RWPE1 (cell line): ENCODE results near the gene DISC1.

Experiments used
- CTCF ChIA-PET: fragments of 350-600 bp; sonication (Branson Sonifier 250); formaldehyde crosslinking; extraction: SDS; loops from one replicate; lab custom pipeline; 2021; lab: Yijun Ruan, JAX
- POLR2A ChIA-PET: fragments of 400-600 bp; formaldehyde crosslinking; extraction: SDS; loops from one replicate; lab custom pipeline; 2020; ENCODE audit warnings: antibody characterized with exemption; ENCODE audit not compliant: low non-redundant PET; lab: Yijun Ruan, JAX
- DNase-seq: peaks from one replicate; pipeline ENCODE4 v3.0.0; 2012; ENCODE audit warnings: low spot score
- H3K27ac ChIP-seq: fragments of 450-650 bp; 2 replicates; pipeline ENCODE4 v1.5.1; 2017
- CTCF ChIP-seq: fragments of 450-650 bp; conservative IDR thresholded peaks from 2 replicates; pipeline ENCODE4 v1.5.1; 2017; ENCODE audit warnings: low read depth, mild to moderate bottlenecking

Gene DISC1

DNA sequence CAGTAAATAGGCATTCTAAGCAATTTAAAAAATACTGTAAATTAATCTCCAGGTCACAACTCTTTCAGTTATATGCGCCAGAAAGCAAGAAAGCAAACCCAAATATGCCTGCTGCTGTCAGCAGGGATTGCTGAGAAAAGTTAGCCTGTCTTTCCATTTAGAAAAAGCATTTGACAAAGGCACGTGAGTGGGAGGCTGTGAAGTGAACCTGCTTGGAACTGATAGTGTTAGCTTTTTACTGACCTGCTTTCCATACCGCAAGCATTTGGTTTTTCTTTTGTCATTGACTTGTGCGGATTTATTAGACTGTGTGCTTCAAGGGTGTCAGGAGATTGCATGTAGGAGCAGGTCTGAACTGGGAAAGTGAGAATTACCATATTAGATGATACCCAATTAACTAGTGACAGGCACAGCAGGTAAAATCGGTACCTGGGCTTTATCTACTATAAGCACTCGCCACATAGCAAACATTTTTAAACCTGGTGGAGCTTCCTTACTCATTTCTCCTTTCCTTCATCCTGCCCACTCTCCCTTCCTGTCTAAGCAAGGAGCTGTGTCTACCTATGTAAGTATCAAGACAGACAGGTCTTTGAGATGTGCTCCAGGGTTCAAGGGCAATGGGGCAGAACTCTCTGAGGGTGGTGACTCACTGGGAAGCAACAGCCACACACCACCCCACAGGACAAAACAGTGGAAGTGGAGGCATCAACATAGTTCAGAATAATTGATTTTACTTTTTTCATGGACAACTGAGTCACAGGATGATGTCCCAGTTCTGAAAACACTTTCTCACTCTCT lies 323.9 kb downstream of the DISC1 start:
- CTCF ChIA-PET, result no interaction called here
- POLR2A ChIA-PET, result interaction anchor here (0.5 kb wide), 1 partner anchor 141 kb away, joined by 6 read pairs; no protein-coding TSS in a partner anchor
- no peak for TF ChIP-seq CTCF
- H3K27ac ChIP-seq, result no peak overlapping the region
- DNase-seq, result no peak

DNA sequence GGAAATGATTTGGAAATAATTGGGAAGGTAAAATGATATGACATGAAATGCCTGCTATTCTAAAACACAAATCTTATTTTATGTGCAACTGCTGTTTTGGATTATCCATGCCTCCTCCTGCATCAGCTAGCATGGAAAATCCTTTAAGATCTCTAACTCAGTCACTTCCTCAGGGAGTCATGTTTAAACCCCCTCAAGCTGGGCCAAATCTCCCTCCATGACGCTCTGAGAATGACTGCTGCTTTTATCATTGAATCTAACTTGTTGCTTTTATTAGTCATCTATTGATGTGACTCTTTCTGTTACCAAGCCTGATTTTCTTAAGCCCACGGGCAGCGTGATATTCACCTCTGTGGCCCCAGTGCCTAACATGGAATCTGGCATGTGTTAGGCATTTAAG lies 324.8 kb downstream of the DISC1 start:
- H3K27ac ChIP-seq, result no peak overlapping the region
- ChIA-PET POLR2A (no interaction called here), CTCF (interaction anchor here (0.6 kb wide), 1 partner anchor 195 kb away, joined by 4 read pairs; no protein-coding TSS in a partner anchor)
- no peak for DNase-seq
- TF ChIP-seq CTCF, result no peak

- H3K27ac ChIP-seq, result no peak overlapping the region
- no peak for TF ChIP-seq CTCF
- ChIA-PET POLR2A (no interaction called here), CTCF (no interaction called here)
- DNase-seq, result no peak
Observed at GRCh38 chr1:231952154-231952553, 325.6 kb downstream of the DISC1 start.

GRCh38 chr1:231953660-231954059 lies 327.1 kb downstream of the DISC1 start:
- CTCF ChIA-PET, result interaction anchor here (0.6 kb wide), 1 partner anchor 454 kb away, joined by 4 read pairs; no protein-coding TSS in a partner anchor
- POLR2A ChIA-PET, result no interaction called here

GRCh38 chr1:231954751-231955150 lies 328.2 kb downstream of the DISC1 start:
- no peak for DNase-seq
- H3K27ac ChIP-seq, result no peak overlapping the region
- POLR2A ChIA-PET, result no interaction called here
- CTCF ChIA-PET, result interaction anchor here (0.7 kb wide), 1 partner anchor 661 kb away, joined by 3 read pairs; no protein-coding TSS in a partner anchor
- no peak for TF ChIP-seq CTCF

More at GRCh38 chr1:231953660-231954059, 327.1 kb downstream of the DISC1 start:
- DNase-seq, result no peak
- H3K27ac ChIP-seq, result no peak overlapping the region
- no peak for TF ChIP-seq CTCF

DNA sequence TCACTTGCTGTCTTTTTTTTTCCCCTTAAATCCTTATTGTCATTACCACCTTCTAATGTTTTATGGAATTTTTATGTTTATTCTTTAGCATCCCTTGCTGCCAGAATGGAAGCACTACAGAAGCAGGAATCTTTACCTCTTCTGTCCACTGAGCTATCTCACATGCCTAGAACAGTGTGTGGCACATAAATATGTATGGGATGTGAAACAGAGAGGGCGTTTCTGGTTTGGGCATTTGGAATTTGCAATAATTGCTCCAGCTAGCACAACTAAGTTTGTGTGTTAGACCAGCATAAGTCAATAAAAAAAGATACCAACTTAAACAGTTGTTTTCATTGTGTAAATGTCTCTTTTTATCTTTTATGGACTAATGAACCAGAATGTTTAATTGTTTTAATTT lies 330.8 kb downstream of the DISC1 start:
- DNase-seq, result no peak
- TF ChIP-seq CTCF, result no peak
- no peak overlapping the region for H3K27ac ChIP-seq
- ChIA-PET POLR2A (no interaction called here), CTCF (no interaction called here)
